HG02763 (cell line): ENCODE measurements around the gene PHACTR1.

ENCODE experiments used
- ATAC-seq: cut with Tn5 transposase; IDR thresholded peaks from one replicate; pipeline ENCODE4 v1.9.1; 2021; ENCODE audit warnings: mild to moderate bottlenecking, moderate library complexity; ENCODE audit not compliant: unreplicated experiment

PHACTR1 gene

DNA sequence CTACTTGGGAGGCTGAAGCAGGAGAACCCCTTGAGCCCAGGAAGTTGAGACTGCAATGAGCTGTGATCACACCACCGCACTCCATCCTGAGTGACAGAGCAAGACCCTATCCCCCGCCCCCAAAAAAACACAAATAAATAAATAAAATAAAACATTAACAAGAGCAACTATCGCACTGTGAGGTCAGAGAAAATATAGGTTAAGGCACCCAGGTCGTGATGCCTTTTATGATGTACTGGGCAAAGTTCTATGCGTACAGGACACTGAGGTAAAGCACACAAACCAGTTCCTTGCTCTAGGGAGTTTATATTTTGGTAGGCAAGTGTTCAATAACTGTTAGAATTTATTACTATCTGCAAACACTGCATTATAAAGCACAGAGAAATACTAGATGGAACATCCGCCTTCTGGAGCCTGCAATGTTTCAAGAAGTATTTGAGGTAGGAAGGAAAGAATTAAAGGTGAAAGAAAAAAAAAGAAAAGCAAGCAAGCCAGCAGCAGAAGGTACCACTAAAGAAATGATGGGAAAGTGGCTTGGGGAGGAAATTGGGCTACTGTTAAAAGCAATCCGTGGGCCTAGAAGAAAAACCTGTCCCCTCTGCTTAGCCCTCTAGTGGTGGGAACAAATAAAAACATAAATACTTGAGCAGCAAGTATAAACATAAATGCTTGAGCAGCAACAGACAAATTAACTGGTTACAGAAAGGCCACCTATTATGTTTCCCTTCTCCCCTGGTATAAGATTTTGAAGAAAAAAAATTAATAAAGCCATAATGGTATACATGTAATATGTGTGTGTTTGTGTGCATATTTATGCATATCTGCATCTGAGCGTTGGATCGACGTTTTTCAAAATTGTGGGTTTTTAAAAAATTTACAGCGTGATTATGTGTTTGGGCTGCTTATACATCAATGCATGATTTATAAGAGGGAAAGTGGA, 128.0 kb downstream of the PHACTR1 start:
- no peak for ATAC-seq

DNA sequence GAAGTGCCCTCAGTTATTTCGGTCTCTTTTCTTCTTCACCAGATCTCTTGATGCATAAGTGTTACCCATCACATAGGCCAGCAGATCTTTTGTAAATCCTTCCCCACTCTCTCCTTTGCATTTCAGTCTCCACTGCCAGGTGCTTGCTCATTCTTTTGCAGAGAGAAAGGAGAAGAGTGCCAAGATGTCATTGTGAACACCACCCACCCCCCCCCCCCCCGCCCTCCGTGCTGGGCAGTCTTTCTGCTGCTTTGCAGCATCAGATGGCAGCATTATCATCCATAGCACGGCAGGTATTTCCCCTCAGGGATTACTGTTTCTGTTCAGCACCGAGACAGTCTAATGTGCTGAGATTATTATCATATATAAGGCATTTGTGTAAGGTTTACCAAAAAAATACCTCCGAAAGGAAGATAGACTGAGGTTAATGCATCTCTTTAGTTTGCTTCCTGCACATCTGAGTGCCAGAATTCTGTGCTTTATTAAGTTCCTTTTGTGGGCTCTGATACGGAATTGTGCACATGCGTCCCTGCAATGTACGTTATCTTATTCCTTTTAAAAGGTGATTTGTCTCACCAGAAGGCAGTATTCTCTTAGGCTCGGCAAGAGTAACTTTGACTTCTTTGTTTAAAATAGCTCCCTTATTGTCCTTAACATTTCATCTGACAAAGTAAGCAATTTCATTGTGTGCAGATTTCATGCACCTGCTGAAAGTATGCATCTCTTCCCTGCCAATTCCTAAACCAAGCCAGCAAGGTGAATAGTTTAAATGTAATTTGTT, 128.8 kb downstream of the PHACTR1 start:
- ATAC-seq: no peak

- ATAC-seq: no peak
Observed at GRCh38 chr6:12848964-12849808, 132.6 kb downstream of the PHACTR1 start.

GRCh38 chr6:12849809-12850198, 133.2 kb downstream of the PHACTR1 start:
- no peak for ATAC-seq

DNA sequence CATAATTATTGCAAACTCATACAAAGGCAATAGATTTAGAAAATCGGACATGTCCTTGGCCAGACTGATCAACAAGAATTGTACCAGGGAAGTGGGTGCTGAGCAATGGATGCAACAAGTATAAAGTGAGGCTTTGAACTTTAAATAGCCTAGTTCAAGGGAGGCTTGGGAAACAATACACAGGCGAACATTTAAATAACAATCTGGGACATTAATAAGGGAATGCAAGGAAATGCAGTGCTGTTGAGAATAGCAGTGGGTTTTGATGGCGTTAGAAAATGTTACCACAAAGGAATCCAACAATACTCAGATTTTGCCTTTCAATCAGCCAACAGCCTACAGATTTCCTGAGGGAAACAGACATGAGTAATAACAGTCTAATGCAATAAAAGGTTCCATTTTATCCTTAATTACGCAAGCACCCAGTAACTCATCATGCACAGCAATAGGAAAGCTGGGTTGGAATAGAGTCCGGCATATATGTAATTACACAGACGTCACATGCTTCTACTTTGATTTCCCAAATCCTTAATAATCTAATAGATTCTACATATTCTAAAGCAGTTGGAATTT, 134.6 kb downstream of the PHACTR1 start:
- ATAC-seq: no peak

GRCh38 chr6:12861603-12862002, 145.0 kb downstream of the PHACTR1 start:
- no peak for ATAC-seq

DNA sequence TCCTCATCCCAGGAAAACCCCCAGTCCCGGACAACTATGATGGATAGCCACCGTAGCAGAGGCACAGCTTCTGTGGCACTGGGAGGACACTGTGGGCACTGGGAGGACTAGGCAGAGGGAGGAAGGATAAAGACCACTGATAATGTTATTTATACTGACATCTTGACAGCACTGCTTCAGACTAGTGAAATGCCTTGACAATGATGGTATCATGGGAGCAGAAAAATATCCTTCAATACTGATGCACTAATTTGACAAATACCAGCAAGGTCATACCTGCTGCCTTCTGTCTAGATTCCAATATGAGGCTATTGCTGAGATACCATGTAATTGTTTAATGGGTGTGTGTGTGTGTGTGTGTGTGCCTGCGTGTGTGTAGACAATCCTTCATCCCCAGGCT, 148.6 kb downstream of the PHACTR1 start:
- no peak for ATAC-seq

GRCh38 chr6:12865671-12866181, 149.2 kb downstream of the PHACTR1 start:
- ATAC-seq: no peak

DNA sequence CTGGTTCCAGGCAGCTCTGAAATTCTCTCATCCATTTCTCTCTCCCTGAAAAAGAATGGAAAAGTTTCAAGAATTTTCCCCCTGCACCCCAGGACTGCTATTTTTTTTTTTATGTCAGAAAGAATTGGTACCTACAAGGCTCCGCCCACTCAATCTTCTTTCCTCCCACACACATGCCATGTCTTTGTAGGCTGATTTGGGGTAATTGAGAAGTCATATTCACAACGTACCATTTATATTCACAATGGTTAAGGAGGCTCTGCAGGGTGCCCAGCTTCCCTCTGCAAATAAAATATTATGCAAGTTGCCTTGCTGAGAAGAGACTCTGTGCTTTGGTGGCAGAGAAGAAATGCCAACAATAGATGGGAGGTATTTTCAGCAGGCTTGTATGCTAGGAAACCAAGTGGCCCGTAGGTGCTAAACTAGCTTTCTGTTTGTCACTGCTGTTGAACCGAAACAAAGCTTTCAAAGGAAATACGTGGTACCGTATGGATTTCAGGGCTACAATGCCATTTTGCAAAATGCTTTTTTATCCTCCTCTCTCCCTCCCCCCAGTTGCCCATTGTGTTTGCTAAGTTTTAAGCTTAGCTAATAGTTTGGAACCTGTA, 150.0 kb downstream of the PHACTR1 start:
- ATAC-seq: no peak

DNA sequence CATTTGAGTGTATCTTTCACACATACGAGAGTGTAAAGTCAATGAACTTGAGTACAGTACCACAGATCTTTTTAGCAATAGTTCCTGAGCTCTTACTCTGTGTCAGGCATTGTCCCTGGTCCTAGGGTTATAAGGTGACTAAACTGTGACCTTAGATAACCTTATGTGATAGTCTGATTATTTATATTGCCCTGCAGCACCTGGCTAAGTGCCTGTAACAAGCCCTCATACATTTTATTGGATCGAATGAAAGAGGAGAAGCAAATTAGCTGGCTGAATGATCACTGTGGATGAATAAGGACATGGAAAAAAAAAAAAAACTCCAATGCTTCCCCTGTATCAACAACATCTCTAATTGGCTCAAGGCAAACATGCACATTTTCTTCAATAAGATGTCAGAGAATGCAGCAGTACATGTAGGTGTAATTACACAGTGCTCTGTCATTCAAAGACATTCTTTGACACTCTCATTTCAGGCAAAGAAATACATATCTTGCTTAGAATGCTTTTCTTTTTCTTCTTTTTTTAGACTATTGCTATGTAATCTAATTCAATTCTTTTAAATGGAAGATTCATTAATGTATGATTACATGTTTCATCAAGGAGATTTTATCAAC, 153.4 kb downstream of the PHACTR1 start:
- no peak for ATAC-seq

DNA sequence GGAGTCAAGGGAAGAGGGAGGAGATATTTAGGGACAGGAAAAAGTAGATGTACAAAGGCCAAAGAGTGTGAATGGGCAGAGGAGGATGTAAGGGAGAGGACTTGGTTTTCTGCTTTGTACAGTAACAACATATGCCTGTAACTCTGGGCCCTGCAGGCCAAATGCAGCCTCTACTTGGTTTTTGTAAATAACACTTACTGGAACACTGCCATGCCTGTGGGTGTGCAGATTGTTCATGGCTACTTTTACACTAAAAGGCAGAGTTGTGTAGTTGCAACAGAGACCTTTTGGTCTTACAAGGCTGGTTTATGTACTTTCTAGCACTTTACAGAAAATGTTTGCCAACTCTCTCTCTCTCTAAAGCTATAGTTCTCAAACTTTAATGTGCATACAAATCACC, 157.1 kb downstream of the PHACTR1 start:
- no peak for ATAC-seq

GRCh38 chr6:12875051-12875450, 158.5 kb downstream of the PHACTR1 start:
- no peak for ATAC-seq

GRCh38 chr6:12878741-12879140, 162.2 kb downstream of the PHACTR1 start:
- ATAC-seq: no peak

- ATAC-seq: no peak
Observed at GRCh38 chr6:12882761-12883290, 166.3 kb downstream of the PHACTR1 start.

GRCh38 chr6:12884983-12885382, 168.4 kb downstream of the PHACTR1 start:
- no peak for ATAC-seq

- ATAC-seq: no peak
Observed at GRCh38 chr6:12886961-12887775, 170.6 kb downstream of the PHACTR1 start.

DNA sequence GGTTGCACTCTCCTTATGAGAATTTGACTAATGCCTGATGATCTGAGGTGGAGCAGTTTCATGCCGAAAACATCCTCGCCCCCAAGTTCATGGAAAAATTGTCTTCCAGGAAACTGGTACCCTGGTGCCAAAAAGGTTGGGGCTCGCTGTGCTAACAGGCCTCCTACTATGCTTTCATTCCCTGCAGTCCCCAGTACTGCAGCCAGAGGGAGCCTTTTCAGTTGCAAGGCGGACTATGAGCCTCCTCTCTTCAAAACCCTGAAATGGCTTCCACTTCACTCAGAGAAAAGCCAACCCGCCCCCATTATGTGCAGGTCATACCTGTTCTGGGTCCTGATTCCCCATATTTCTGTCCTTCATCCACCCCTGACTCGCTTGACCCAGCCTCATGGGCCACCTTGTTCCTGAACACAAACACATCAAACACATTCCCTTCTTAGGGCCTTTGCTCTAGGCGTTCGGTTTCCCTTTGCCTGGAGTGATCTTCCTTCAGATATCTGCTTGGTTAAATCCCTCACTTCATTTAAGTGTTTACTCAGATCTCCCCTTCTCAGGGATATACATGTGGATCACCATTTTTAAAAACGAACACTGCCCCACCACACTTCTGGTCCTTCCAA, 173.7 kb downstream of the PHACTR1 start:
- no peak for ATAC-seq

GRCh38 chr6:12891595-12891994, 175.0 kb downstream of the PHACTR1 start:
- no peak for ATAC-seq
